ENCODE measurements around the gene ANO8. TPM values are rescaled to one million over a fixed set of nuclear protein-coding genes. Genes with fewer than 3 reads are reported as not detected.

ANO8 gene
- total and polyA plus RNA-seq, 2 of the 8 experiments (the other 6 are each of a cell fraction or from before 2014, with no cell fraction given): 9.5 to 20.7 TPM

DNA sequence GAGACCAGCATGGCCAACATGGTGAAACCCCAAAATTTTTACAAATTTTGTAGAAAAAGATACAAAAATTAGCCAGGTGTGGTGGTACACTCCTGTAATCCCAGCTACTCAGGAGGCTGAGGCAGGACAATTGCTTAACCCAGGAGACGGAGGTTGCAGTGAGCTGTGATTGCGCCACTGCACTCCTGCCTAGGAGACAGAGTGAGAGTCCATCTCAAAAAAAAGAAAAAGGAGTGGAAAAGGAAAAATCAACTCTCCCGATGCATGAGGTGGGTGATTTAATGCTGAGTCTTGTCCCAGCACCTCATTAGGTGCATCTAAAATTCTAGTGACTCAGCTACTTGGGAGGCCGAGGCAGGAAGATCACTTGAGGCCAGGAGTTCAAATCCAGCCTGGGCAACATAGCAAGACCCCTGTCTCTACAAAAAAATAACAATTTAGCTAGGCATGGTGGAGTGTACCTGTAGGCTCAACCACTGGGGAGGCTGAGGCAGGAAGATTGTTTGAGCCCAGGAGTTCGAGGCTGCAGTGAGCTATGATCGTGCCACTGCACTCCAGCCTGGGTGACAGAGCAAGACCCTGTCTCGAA, 22.5 kb upstream of the ANO8 start:
- no peak overlapping the region for H2AFZ ChIP-seq (ENCODE audit: low read length)
- no peaks in the 10 kb centered on the region for H3K9me3 ChIP-seq (ENCODE audit: insufficient read depth in 2 of 2, low read depth in 1 of 2, low read length in 1 of 2)
- H4K5ac ChIP-seq (ENCODE audit: insufficient read length, low read depth, low read length): no peak overlapping the region
- H3K79me1 ChIP-seq (ENCODE audit: low read depth, low read length): no peaks in the 10 kb centered on the region
- H2BK20ac ChIP-seq (ENCODE audit: low read length): no peak overlapping the region
- no peak overlapping the region for H2BK15ac ChIP-seq (ENCODE audit: low read length)
- H2BK5ac ChIP-seq (ENCODE audit: low read depth, low read length): no peak overlapping the region
- H3K4me1 ChIP-seq (replicated peaks in 1 of 4; ENCODE audit: control insufficient read depth in 3 of 4, insufficient read depth in 4 of 4, low read length in 3 of 4): no peaks in the 10 kb centered on the region
- ChIA-PET POLR2A (ENCODE audit: partially characterized antibody) (interaction anchor here (1.0 to 1.5 kb wide), 3 partner anchors 12 to 62 kb away, joined by 3 read pairs; partner anchors contain the start of gene MVB12A), CTCF (ENCODE audit: partially characterized antibody) (interaction anchor here (0.7 to 5.9 kb wide), 7 partner anchors 9 to 35 kb away, joined by 3 to 30 read pairs (median 3); no protein-coding TSS in a partner anchor)
- no peaks in the 10 kb centered on the region for H4K20me1 ChIP-seq (replicated peaks in 1 of 2; ENCODE audit: control insufficient read depth in 1 of 2, insufficient read depth in 2 of 2, low read length in 2 of 2)
- no peak overlapping the region for H3K18ac ChIP-seq (ENCODE audit: extremely low read depth, low read length)
- H3K4ac ChIP-seq (replicated peaks; ENCODE audit: insufficient read length, low read depth, low read length): no peak overlapping the region
- no peak for FAIRE-seq
- H3K4me3 ChIP-seq (ENCODE audit: extremely low read depth in 1 of 4, insufficient read depth in 2 of 4, low read depth in 3 of 4, low read length in 4 of 4): no peak overlapping the region
- H3K56ac ChIP-seq (replicated peaks; ENCODE audit: insufficient read length, low read depth, low read length): no peak overlapping the region
- no peak overlapping the region for H3K4me2 ChIP-seq (ENCODE audit: insufficient read depth in 1 of 2, low read depth in 2 of 2, low read length in 2 of 2)
- H2BK12ac ChIP-seq (ENCODE audit: low read depth, low read length): no peak overlapping the region
- no peak overlapping the region for H3K9ac ChIP-seq (replicated peaks in 1 of 4; ENCODE audit: extremely low read depth in 1 of 4, low read depth in 3 of 4, low read length in 3 of 4)
- H2AK5ac ChIP-seq (ENCODE audit: low read depth, low read length): no peak overlapping the region
- H2BK120ac ChIP-seq (replicated peaks; ENCODE audit: low read depth, low read length): no peak overlapping the region
- WGBS, 2 experiments (ENCODE audit: extremely low coverage in 1 of 2, insufficient coverage in 1 of 2, insufficient read length in 1 of 2, insufficient replicate concordance in 2 of 2, low coverage in 1 of 2, low lambda C conversion rate in 2 of 2, missing lambda C conversion rate in 1 of 2): 92% methylated on average over 7 of the region's 7 CpGs; no CpG with 5 or more reads in 1 of the 2 experiments
- no peak for DNase-seq (ENCODE audit: low read depth in 1 of 2, low spot score in 2 of 2)
- H3K79me2 ChIP-seq (ENCODE audit: control insufficient read depth in 1 of 2, insufficient read depth in 2 of 2, low read length in 2 of 2): no peaks in the 10 kb centered on the region
- no peak overlapping the region for H3K27ac ChIP-seq (ENCODE audit: low read depth, low read length)
- H3K23ac ChIP-seq (ENCODE audit: insufficient read length): no peak overlapping the region
- no peak overlapping the region for H4K91ac ChIP-seq (replicated peaks; ENCODE audit: insufficient read length, low read length)
- H3K14ac ChIP-seq (ENCODE audit: insufficient read length): no peak overlapping the region
- H3K36me3 ChIP-seq (ENCODE audit: control insufficient read depth in 2 of 4, insufficient read depth in 4 of 4, low read length in 3 of 4): no peaks in the 10 kb centered on the region
- H4K8ac ChIP-seq (ENCODE audit: extremely low read depth, insufficient read depth, low read length): no peak overlapping the region
- H3K27me3 ChIP-seq (replicated peaks in 1 of 4; ENCODE audit: control insufficient read depth in 3 of 4, extremely low read depth in 1 of 4, insufficient read depth in 3 of 4, low read length in 3 of 4): no peaks in the 10 kb centered on the region
- H3K23me2 ChIP-seq (ENCODE audit: low read depth, low read length): no peaks in the 10 kb centered on the region
- no peak for TF ChIP-seq CBX5 (IDR thresholded peaks at IDR 0.05; ENCODE audit: low read depth, low read length)
- no peak for TF ChIP-seq EZH2 (IDR thresholded peaks at IDR 0.05; ENCODE audit: low read depth, low read length, severe bottlenecking)
- TF ChIP-seq SRF (IDR thresholded peaks at IDR 0.05; ENCODE audit: low read depth, low read length): no peak
- no peak for TF ChIP-seq TAF7 (optimal IDR thresholded peaks at IDR 0.05; ENCODE audit: borderline replicate concordance, low read depth, low read length)
- TF ChIP-seq TBP (IDR thresholded peaks at IDR 0.05; ENCODE audit: low read depth, low read length): no peak
- no peak for TF ChIP-seq POU5F1 (IDR thresholded peaks at IDR 0.05; ENCODE audit: low read depth, low read length)
- TF ChIP-seq, protein P1, sequence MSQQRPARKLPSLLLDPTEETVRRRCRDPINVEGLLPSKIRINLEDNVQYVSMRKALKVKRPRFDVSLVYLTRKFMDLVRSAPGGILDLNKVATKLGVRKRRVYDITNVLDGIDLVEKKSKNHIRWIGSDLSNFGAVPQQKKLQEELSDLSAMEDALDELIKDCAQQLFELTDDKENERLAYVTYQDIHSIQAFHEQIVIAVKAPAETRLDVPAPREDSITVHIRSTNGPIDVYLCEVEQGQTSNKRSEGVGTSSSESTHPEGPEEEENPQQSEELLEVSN (IDR thresholded peaks at IDR 0.05): no peak
- no peak for TF ChIP-seq BACH1 (IDR thresholded peaks at IDR 0.05; ENCODE audit: low read length)
- TF ChIP-seq RXRA (IDR thresholded peaks at IDR 0.05; ENCODE audit: insufficient read depth, low read depth, low read length): no peak
- TF ChIP-seq CEBPB (IDR thresholded peaks at IDR 0.05; ENCODE audit: low read depth, low read length): no peak
- no peak for TF ChIP-seq BRCA1 (IDR thresholded peaks at IDR 0.05; ENCODE audit: low read depth, low read length)
- TF ChIP-seq ASH2L (IDR thresholded peaks at IDR 0.05; ENCODE audit: low read length): no peak
- no peak for TF ChIP-seq RAD21 (IDR thresholded peaks at IDR 0.05 in 1 of 2, conservative IDR thresholded peaks at IDR 0.05 in 1 of 2; ENCODE audit: low read depth in 2 of 2, low read length in 2 of 2)
- TF ChIP-seq JUN (IDR thresholded peaks at IDR 0.05; ENCODE audit: low read depth, low read length): no peak

Data from H1 (cell line).